Tibial nerve (tissue), 4 donors: Measurements from ENCODE around the gene CCDC63. TPM values are rescaled to one million over a fixed set of nuclear protein-coding genes. Genes with fewer than 3 reads are reported as not detected.
"Not testable (repeated sequence)": the region's sequence is repeated elsewhere in the genome, so short reads cannot be mapped to it uniquely, and the experiment has no call there.

Source experiments
- DNase-seq, 2 donors: peaks; one replicate each; pipeline ENCODE4 v3.0.0-alpha.2; 2019; ENCODE audit warnings: low spot score in 2 of 2
- H3K27ac ChIP-seq, 4 donors: fragments of 200-600 bp; sonication (generic) in 3 of 4; one replicate each; pipeline ENCODE4 v1.5.1; 2017 to 2019; ENCODE audit warnings: mild to moderate bottlenecking in 1 of 4
- H3K27me3 ChIP-seq, 2 donors: fragments of 200-600 bp; sonication (generic) in 1 of 2; one replicate each; pipeline versions ENCODE4 v1.5.1 to v1.6.0; 2017 to 2019
- H3K36me3 ChIP-seq, 3 donors: fragments of 200-600 bp; sonication (generic); one replicate each; pipeline ENCODE4 v1.5.1; 2018 to 2019
- H3K4me1 ChIP-seq, 4 donors: fragments of 200-600 bp; sonication (generic) in 3 of 4; one replicate each; pipeline ENCODE4 v1.5.1; 2017 to 2019
- H3K4me3 ChIP-seq, 4 donors: fragments of 200-600 bp; sonication (generic) in 3 of 4; one replicate each; pipeline ENCODE4 v1.5.1; 2017 to 2019; ENCODE audit warnings: mild to moderate bottlenecking in 1 of 4, moderate library complexity in 1 of 4
- H3K9me3 ChIP-seq, 4 donors: fragments of 200-600 bp; sonication (generic) in 3 of 4; one replicate each; pipeline ENCODE4 v1.5.1; 2017 to 2019
- EP300 ChIP-seq, 2 donors: sonication (generic); formaldehyde crosslinking; IDR thresholded peaks; one replicate each; pipeline ENCODE4 v1.6.1; 2017; ENCODE audit warnings: antibody characterized with exemption in 2 of 2, mild to moderate bottlenecking in 1 of 2
- POLR2A ChIP-seq, 2 donors: fragments of 450-650 bp; IDR thresholded peaks; one replicate each; pipeline ENCODE4 v1.6.1; 2017; ENCODE audit warnings: antibody characterized with exemption in 2 of 2, mild to moderate bottlenecking in 2 of 2, moderate library complexity in 2 of 2
- WGBS, 2 donors: methylation state at CpG; one replicate each; pipeline ENCODE4 v1.1.5; 2018; 5-methylcytosine and 5-hydroxymethylcytosine counted together
- total RNA-seq, 4 donors: library from RNA; depleted of rRNA; stranded (reverse); fragments of >200 nt; gene quantifications; one replicate each; pipeline ENCODE4 v1.1.0, GENCODE V29; 2016
- TF ChIP-seq, protein P1 (sequence below), 5 experiments: fragments of 200-600 bp in 3 of 5; fragments of 450-650 bp in 2 of 5; sonication (generic) in 3 of 5; IDR thresholded peaks; one replicate each; pipeline ENCODE4 v1.5.1; 2016 to 2019; ENCODE audit warnings: antibody characterized with exemption in 5 of 5, mild to moderate bottlenecking in 3 of 5, moderate library complexity in 2 of 5

The CCDC63 gene
- total RNA-seq, 4 donors from 2014 or later: not detected

DNA sequence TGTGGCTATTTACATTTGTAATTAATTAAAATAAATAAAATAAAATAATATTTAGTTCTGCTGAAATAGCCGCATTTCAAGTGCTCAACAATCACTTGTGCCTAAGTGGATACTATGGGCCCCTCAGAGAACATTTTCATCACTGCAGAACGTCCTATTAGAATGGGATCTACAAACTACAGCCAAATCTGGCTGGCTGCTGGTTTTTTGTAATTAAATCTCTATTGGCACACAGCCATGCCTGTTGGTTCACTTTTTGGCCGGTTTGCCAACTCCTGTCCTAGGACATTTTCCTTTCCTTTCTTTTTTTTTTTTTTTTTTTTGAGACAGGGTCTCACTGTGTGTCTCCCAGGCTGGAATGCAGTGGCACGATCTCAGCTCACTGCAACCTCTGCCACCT, 9.8 kb downstream of the CCDC63 start:
- Histone ChIP-seq H3K27ac (no peak overlapping the region), H3K9me3 (no peaks in the 10 kb centered on the region), H3K4me3 (no peak overlapping the region), H3K4me1 (no peaks in the 10 kb centered on the region), H3K27me3 (no peaks in the 10 kb centered on the region), H3K36me3 (no peaks in the 10 kb centered on the region)
- WGBS, 2 donors: 67 to 80% methylated on average over 4 of the region's 4 CpGs
- TF ChIP-seq, protein P1, sequence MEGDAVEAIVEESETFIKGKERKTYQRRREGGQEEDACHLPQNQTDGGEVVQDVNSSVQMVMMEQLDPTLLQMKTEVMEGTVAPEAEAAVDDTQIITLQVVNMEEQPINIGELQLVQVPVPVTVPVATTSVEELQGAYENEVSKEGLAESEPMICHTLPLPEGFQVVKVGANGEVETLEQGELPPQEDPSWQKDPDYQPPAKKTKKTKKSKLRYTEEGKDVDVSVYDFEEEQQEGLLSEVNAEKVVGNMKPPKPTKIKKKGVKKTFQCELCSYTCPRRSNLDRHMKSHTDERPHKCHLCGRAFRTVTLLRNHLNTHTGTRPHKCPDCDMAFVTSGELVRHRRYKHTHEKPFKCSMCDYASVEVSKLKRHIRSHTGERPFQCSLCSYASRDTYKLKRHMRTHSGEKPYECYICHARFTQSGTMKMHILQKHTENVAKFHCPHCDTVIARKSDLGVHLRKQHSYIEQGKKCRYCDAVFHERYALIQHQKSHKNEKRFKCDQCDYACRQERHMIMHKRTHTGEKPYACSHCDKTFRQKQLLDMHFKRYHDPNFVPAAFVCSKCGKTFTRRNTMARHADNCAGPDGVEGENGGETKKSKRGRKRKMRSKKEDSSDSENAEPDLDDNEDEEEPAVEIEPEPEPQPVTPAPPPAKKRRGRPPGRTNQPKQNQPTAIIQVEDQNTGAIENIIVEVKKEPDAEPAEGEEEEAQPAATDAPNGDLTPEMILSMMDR (IDR thresholded peaks at IDR 0.05): no peak
- TF ChIP-seq EP300 (IDR thresholded peaks at IDR 0.05) (no peak), POLR2A (IDR thresholded peaks at IDR 0.05) (no peak)
- no peak for DNase-seq

DNA sequence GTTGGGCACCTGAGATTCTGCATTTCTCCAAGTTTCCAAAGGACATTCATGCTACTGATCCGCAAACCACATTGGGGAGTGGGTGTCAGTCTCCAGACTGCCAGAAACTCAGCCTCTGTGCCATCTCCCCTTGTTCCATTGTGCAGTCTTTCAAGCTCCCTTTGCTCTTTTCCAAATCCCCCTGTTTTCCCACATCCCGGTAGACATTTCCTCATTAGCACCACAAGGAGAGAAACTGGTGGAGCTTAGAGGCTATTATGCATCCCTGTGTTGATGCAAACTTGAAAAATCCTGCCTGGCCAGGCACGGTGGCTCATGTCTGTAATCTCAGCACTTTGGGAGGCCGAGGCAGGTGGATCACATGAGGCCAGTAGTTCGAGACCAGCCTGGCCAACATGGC, 10.7 kb downstream of the CCDC63 start:
- no peak overlapping the region for H3K4me3 ChIP-seq
- no peak for DNase-seq
- no peaks in the 10 kb centered on the region for H3K27me3 ChIP-seq
- WGBS, 2 donors: 76 to 79% methylated on average over 5 of the region's 5 CpGs
- TF ChIP-seq, protein P1 (IDR thresholded peaks at IDR 0.05): no peak
- TF ChIP-seq POLR2A (IDR thresholded peaks at IDR 0.05) (no peak), EP300 (IDR thresholded peaks at IDR 0.05) (no peak)
- no peaks in the 10 kb centered on the region for H3K36me3 ChIP-seq
- H3K9me3 ChIP-seq: no peaks in the 10 kb centered on the region
- H3K4me1 ChIP-seq: no peaks in the 10 kb centered on the region
- H3K27ac ChIP-seq: no peak overlapping the region

DNA sequence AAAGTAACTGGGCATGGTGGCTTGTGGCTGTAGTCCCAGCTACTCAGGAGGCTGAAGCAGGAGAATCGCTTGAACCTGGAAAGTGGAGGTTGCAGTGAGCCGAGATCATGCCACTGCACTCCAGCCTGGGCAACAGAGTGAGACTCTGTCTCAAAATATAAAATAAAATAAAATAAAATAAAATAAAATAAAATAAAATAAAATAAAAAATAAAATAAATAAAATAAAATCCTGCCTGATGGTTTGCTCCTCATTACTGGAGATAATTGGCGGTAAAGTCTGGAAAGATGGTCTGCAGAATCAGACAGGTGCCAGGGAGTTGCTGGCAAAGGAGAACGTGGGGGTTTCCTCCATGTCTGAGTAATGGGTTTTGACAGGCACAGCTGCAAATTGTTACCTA, 11.2 kb downstream of the CCDC63 start:
- H3K27ac ChIP-seq, H3K4me1 ChIP-seq, H3K4me3 ChIP-seq, H3K36me3 ChIP-seq, DNase-seq, H3K27me3 ChIP-seq, H3K9me3 ChIP-seq: not testable (repeated sequence)
- 87 to 91% methylated on average over 4 of the region's 4 CpGs for WGBS, 2 donors

DNA sequence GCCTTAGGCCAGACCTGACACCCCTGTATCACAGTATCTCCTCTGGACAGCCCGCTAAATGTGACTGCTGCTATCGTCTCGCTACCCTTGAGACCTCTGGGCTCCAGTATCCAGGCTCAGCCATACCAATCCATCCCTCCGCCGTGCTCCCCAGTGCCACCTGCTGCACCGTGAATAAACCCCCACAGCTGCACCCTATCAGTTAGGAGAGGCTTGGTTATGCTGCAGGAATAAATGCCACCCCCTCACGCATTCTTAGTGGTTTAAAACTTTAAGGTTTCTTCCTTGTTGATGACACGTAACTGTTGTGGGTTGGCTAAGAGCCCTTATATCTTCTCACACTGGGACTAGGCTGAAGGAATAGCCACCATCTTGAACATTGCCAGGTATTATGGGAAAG, 12.1 kb downstream of the CCDC63 start:
- no peak overlapping the region for H3K4me3 ChIP-seq
- H3K27me3 ChIP-seq: no peaks in the 10 kb centered on the region
- no peak for TF ChIP-seq EP300 (IDR thresholded peaks at IDR 0.05)
- no peak for TF ChIP-seq POLR2A (IDR thresholded peaks at IDR 0.05)
- TF ChIP-seq, protein P1 (IDR thresholded peaks at IDR 0.05): no peak
- H3K9me3 ChIP-seq: no peaks in the 10 kb centered on the region
- DNase-seq: no peak
- H3K4me1 ChIP-seq: no peaks in the 10 kb centered on the region
- 68 to 75% methylated on average over 8 of the region's 8 CpGs for WGBS, 2 donors
- no peak overlapping the region for H3K27ac ChIP-seq
- no peaks in the 10 kb centered on the region for H3K36me3 ChIP-seq

DNA sequence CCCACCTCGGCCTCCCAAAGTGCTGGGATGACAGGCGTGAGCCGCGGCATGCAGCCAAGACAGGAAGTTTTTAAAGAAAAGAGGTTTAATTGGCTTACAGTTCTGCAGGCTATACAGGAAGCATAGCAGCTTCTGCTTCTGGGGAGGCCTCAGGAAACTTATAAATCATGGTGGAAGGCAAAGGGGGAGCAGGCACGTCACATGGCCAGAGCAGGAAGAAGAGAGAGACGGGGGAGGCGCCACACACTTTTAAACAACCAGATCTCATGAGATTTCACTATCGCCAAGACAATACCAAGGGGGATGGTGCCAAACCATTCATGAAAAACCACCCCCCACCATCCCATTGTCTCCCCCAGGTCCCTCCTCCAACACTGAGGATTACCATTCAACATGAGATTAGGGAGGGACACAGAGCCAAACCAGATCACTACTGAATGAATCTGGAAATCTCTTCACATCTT, 14.1 kb downstream of the CCDC63 start:
- no peaks in the 10 kb centered on the region for H3K4me1 ChIP-seq
- no peaks in the 10 kb centered on the region for H3K36me3 ChIP-seq
- WGBS, 2 donors: 31 to 45% methylated on average over 8 of the region's 8 CpGs
- TF ChIP-seq EP300 (IDR thresholded peaks at IDR 0.05): no peak
- TF ChIP-seq POLR2A (IDR thresholded peaks at IDR 0.05): no peak
- TF ChIP-seq, protein P1 (IDR thresholded peaks at IDR 0.05): no peak
- H3K27ac ChIP-seq: no peak overlapping the region
- no peak overlapping the region for H3K4me3 ChIP-seq
- no peak for DNase-seq
- no peaks in the 10 kb centered on the region for H3K27me3 ChIP-seq
- H3K9me3 ChIP-seq: no peaks in the 10 kb centered on the region

DNA sequence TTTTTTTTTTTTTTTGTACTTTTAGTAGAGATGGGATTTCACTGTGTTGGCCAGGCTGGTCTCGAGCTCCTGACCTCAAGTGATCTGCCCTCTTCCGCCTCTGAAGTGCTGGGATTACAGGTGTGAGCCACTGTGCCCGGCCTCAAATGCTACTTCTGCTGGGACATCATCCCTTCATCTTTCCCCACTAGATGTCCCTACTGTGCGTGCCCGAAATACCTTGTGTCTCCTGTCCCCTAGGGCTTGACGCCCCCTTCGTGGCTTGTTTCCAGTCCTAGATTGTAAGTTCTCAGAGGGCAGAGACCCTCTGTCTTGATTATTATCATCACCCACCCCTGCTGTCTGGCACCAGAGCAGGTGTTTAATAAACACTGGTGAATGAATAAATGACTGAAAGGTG, 14.9 kb downstream of the CCDC63 start:
- Histone ChIP-seq H3K27ac (no peak overlapping the region), H3K4me3 (no peak overlapping the region), H3K36me3 (no peaks in the 10 kb centered on the region), H3K4me1 (no peaks in the 10 kb centered on the region), H3K27me3 (no peaks in the 10 kb centered on the region), H3K9me3 (no peaks in the 10 kb centered on the region)
- TF ChIP-seq, protein P1 (IDR thresholded peaks at IDR 0.05): no peak
- no peak for TF ChIP-seq POLR2A (IDR thresholded peaks at IDR 0.05)
- TF ChIP-seq EP300 (IDR thresholded peaks at IDR 0.05): no peak
- DNase-seq: no peak
- WGBS, 2 donors: 71 to 84% methylated on average over 7 of the region's 7 CpGs
